ENCODE results near the gene WRNIP1.

DNA sequence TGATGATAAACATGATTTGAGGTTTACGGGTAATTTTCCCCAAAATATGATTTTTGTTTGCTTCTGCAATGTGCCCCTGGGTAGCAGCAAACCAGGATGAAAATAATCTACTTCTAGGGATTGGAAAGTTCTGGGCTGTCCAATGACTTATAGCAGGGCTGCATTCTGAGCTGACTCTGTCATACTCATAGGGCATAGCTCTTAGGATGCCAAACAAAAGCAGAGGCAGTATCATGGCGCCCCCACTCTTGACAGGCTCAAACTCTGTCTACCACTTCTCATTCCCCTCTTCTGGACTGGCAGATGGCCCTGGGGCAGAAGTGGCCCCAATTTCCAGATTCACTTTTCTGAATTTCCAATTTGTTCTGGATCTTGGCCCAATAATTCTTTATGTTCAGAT lies 66.2 kb downstream of the WRNIP1 start:
- TF ChIP-seq EZH2 (IDR thresholded peaks at IDR 0.05; ENCODE audit: borderline replicate concordance, low read depth, low read length) (no peak), GABPA (tag; conservative IDR thresholded peaks at IDR 0.05; ENCODE audit: low read depth) (no peak), NR2C1 (IDR thresholded peaks at IDR 0.05) (no peak), NR2C1 (tag; IDR thresholded peaks at IDR 0.05) (no peak)
- TF ChIP-seq, protein P1, sequence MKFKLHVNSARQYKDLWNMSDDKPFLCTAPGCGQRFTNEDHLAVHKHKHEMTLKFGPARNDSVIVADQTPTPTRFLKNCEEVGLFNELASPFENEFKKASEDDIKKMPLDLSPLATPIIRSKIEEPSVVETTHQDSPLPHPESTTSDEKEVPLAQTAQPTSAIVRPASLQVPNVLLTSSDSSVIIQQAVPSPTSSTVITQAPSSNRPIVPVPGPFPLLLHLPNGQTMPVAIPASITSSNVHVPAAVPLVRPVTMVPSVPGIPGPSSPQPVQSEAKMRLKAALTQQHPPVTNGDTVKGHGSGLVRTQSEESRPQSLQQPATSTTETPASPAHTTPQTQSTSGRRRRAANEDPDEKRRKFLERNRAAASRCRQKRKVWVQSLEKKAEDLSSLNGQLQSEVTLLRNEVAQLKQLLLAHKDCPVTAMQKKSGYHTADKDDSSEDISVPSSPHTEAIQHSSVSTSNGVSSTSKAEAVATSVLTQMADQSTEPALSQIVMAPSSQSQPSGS (CRISPR knock-in tag; IDR thresholded peaks at IDR 0.05): no peak
